HEK293 (cell line): ENCODE data around the gene DGKZ.

Experiments used
- CTCF ChIA-PET: fragments of 350-600 bp; formaldehyde crosslinking; extraction: SDS; loops from one replicate; lab custom pipeline; 2021; ENCODE audit warnings: antibody characterized with exemption; lab: Yijun Ruan, JAX
- POLR2A ChIA-PET: fragments of 300-600 bp; formaldehyde crosslinking; extraction: SDS; loops from one replicate; lab custom pipeline; 2020; ENCODE audit warnings: antibody characterized with exemption, inconsistent platforms; lab: Yijun Ruan, JAX
- H3K27ac ChIP-seq: fragments of 200-500 bp; sonication (Bioruptor generic); 2 replicates; pipeline ENCODE4 v1.5.1; 2014; ENCODE audit warnings: low read depth, low read length, control low read depth, inconsistent platforms; ENCODE audit errors: extremely low read depth
- H3K36me3 ChIP-seq, 2 experiments: fragments of 200-500 bp in 1 of 2; sonication (Bioruptor generic) in 1 of 2; 1 replicate in 1 of 2; 2 replicates in 1 of 2; pipeline ENCODE4 v1.5.1; 2014 to 2017; ENCODE audit warnings: inconsistent platforms in 2 of 2, low read length in 2 of 2; ENCODE audit not compliant: control insufficient read depth in 2 of 2, insufficient read depth in 1 of 2
- H3K4me1 ChIP-seq: fragments of 200-500 bp; sonication (Bioruptor generic); 2 replicates; pipeline ENCODE4 v1.5.1; 2014; ENCODE audit warnings: mild to moderate bottlenecking, low read length, inconsistent platforms; ENCODE audit not compliant: control insufficient read depth, insufficient read depth
- H3K4me3 ChIP-seq: 2 replicates; pipeline ENCODE4 v1.5.1; 2011; ENCODE audit warnings: low read depth, mild to moderate bottlenecking, control low read depth, low read length, moderate library complexity
- H3K9me3 ChIP-seq: fragments of 200-500 bp; sonication (Bioruptor generic); 2 replicates; pipeline ENCODE4 v1.5.1; 2014; ENCODE audit warnings: low read depth, low read length, inconsistent platforms; ENCODE audit not compliant: control insufficient read depth, insufficient read depth
- MZF1 ChIP-seq: fragments of 450-650 bp; formaldehyde crosslinking; IDR thresholded peaks from 2 replicates; pipeline ENCODE4 v1.5.1; 2017; ENCODE audit warnings: missing biosample characterization, missing genetic modification characterization, borderline replicate concordance
- PRDM2 ChIP-seq: fragments of 450-650 bp; formaldehyde crosslinking; IDR thresholded peaks from 2 replicates; pipeline ENCODE4 v1.5.1; 2016; ENCODE audit warnings: missing biosample characterization, missing genetic modification characterization, borderline replicate concordance
- SCRT2 ChIP-seq: fragments of 450-650 bp; formaldehyde crosslinking; IDR thresholded peaks from 2 replicates; pipeline ENCODE4 v1.5.1; 2016; ENCODE audit warnings: missing biosample characterization, missing genetic modification characterization
- SP7 ChIP-seq: fragments of 450-650 bp; formaldehyde crosslinking; IDR thresholded peaks from 2 replicates; pipeline ENCODE4 v1.5.1; 2016; ENCODE audit warnings: missing biosample characterization, missing genetic modification characterization
- WT1 ChIP-seq: fragments of 450-650 bp; formaldehyde crosslinking; IDR thresholded peaks from 2 replicates; pipeline ENCODE4 v1.5.1; 2016; ENCODE audit warnings: missing biosample characterization, missing genetic modification characterization
- YY2 ChIP-seq: fragments of 450-650 bp; formaldehyde crosslinking; IDR thresholded peaks from 2 replicates; pipeline ENCODE4 v1.5.1; 2016; ENCODE audit warnings: missing biosample characterization, missing genetic modification characterization
- ZNF155 ChIP-seq: fragments of 450-650 bp; formaldehyde crosslinking; IDR thresholded peaks from 2 replicates; pipeline ENCODE4 v1.5.1; 2016; ENCODE audit warnings: missing biosample characterization, missing genetic modification characterization
- ZNF274 ChIP-seq, 2 experiments: fragments of 200-500 bp in 1 of 2; fragments of 450-650 bp in 1 of 2; sonication (Bioruptor generic) in 1 of 2; formaldehyde crosslinking in 1 of 2; IDR thresholded peaks; 2 replicates each; pipeline versions ENCODE4 v1.5.1 to v1.6.1; 2014 to 2016; ENCODE audit warnings: borderline replicate concordance in 1 of 2, inconsistent platforms in 1 of 2, low read length in 1 of 2, missing biosample characterization in 1 of 2, missing genetic modification characterization in 1 of 2
- ZNF354C ChIP-seq: fragments of 450-650 bp; formaldehyde crosslinking; IDR thresholded peaks from 2 replicates; pipeline ENCODE4 v1.5.1; 2016; ENCODE audit warnings: missing biosample characterization, missing genetic modification characterization, low read depth, borderline replicate concordance
- ZNF37A ChIP-seq: fragments of 450-650 bp; IDR thresholded peaks from 2 replicates; pipeline ENCODE4 v1.5.1; 2018; ENCODE audit warnings: missing biosample characterization, missing genetic modification characterization
- ZNF426 ChIP-seq: fragments of 450-650 bp; formaldehyde crosslinking; IDR thresholded peaks from 2 replicates; pipeline ENCODE4 v1.5.1; 2017; ENCODE audit warnings: missing biosample characterization, missing genetic modification characterization, mild to moderate bottlenecking, inconsistent platforms, moderate library complexity
- ZNF548 ChIP-seq: fragments of 450-650 bp; formaldehyde crosslinking; IDR thresholded peaks from 2 replicates; pipeline ENCODE4 v1.5.1; 2016; ENCODE audit warnings: missing biosample characterization, missing genetic modification characterization
- ZNF701 ChIP-seq: fragments of 450-650 bp; formaldehyde crosslinking; IDR thresholded peaks from 2 replicates; pipeline ENCODE4 v1.5.1; 2016; ENCODE audit warnings: missing biosample characterization, missing genetic modification characterization
- ZNF76 ChIP-seq: fragments of 450-650 bp; formaldehyde crosslinking; IDR thresholded peaks from 2 replicates; pipeline ENCODE4; 2016; ENCODE audit warnings: low read depth, missing biosample characterization, missing genetic modification characterization, borderline replicate concordance
- ZNF768 ChIP-seq: fragments of 450-650 bp; formaldehyde crosslinking; IDR thresholded peaks from 2 replicates; pipeline ENCODE4 v1.5.1; 2018; ENCODE audit warnings: missing biosample characterization, mild to moderate bottlenecking, missing genetic modification characterization
- ZNF791 ChIP-seq: fragments of 450-650 bp; formaldehyde crosslinking; IDR thresholded peaks from 2 replicates; pipeline ENCODE4 v1.5.1; 2016; ENCODE audit warnings: missing biosample characterization, missing genetic modification characterization
- ZNF830 ChIP-seq: fragments of 450-650 bp; IDR thresholded peaks from 2 replicates; pipeline ENCODE4 v1.5.0; 2018; ENCODE audit warnings: missing biosample characterization, missing genetic modification characterization, low read depth, mild to moderate bottlenecking, moderate library complexity
- TF ChIP-seq, protein P1 (sequence below): fragments of 450-650 bp; formaldehyde crosslinking; IDR thresholded peaks from 2 replicates; pipeline ENCODE4 v1.5.1; 2017; ENCODE audit warnings: missing biosample characterization, missing genetic modification characterization
- TF ChIP-seq, protein P2 (sequence below): fragments of 450-650 bp; formaldehyde crosslinking; IDR thresholded peaks from 2 replicates; pipeline ENCODE4 v1.5.1; 2016; ENCODE audit warnings: missing biosample characterization, missing genetic modification characterization

DGKZ gene

DNA sequence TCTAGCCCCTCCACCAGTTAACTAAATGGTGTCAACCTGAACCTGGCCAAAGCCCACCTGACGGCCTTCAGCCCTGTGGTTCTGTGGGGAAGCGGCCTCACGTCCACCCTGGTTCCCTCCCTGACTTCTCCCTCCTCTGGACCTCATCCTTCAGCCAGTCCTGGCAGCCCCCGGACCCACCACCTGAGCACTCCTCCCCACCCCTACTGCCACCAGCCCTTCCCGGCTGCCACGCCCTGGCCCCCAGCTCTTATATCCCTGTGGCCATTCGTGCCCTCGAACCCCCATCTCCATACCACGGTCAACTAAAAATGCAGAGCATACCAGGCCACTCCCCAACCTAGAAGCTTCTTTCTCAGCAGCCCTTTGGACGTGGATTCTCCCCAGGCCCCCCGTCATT lies 30.0 kb downstream of the DGKZ start:
- Histone ChIP-seq H3K4me1 (no peaks in the 10 kb centered on the region), H3K9me3 (no peaks in the 10 kb centered on the region), H3K36me3 (peaks cover 0 to 56% of the 10 kb centered on the region in 2 experiments; a peak in 1 of 3 replicates), H3K27ac (no peak overlapping the region), H3K4me3 (no peak overlapping the region)
- ChIA-PET POLR2A (no interaction called here), CTCF (interaction anchor here (0.6 to 4.0 kb wide), 9 partner anchors 9 to 448 kb away, joined by 3 to 18 read pairs (median 4); partner anchors contain the start of gene DGKZ)
- TF ChIP-seq YY2 (no peak), ZNF274 (IDR thresholded peaks at IDR 0.05; ENCODE audit: low read length) (no peak), ZNF274 (tag by site-specific recombination; IDR thresholded peaks at IDR 0.05; ENCODE audit: borderline replicate concordance) (no peak), ZNF354C (tag by site-specific recombination) (no peak), ZNF548 (tag by site-specific recombination) (no peak), ZNF37A (tag by site-specific recombination) (no peak), WT1 (tag by site-specific recombination) (no peak), SCRT2 (tag by site-specific recombination) (no peak), MZF1 (tag by site-specific recombination) (no peak), ZNF76 (tag by site-specific recombination) (no peak), ZNF830 (no peak), ZNF426 (tag by site-specific recombination) (no peak), ZNF791 (no peak), PRDM2 (tag by site-specific recombination) (no peak)
- TF ChIP-seq, protein P1, sequence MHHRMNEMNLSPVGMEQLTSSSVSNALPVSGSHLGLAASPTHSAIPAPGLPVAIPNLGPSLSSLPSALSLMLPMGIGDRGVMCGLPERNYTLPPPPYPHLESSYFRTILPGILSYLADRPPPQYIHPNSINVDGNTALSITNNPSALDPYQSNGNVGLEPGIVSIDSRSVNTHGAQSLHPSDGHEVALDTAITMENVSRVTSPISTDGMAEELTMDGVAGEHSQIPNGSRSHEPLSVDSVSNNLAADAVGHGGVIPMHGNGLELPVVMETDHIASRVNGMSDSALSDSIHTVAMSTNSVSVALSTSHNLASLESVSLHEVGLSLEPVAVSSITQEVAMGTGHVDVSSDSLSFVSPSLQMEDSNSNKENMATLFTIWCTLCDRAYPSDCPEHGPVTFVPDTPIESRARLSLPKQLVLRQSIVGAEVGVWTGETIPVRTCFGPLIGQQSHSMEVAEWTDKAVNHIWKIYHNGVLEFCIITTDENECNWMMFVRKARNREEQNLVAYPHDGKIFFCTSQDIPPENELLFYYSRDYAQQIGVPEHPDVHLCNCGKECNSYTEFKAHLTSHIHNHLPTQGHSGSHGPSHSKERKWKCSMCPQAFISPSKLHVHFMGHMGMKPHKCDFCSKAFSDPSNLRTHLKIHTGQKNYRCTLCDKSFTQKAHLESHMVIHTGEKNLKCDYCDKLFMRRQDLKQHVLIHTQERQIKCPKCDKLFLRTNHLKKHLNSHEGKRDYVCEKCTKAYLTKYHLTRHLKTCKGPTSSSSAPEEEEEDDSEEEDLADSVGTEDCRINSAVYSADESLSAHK = no peak
- TF ChIP-seq, protein P2, sequence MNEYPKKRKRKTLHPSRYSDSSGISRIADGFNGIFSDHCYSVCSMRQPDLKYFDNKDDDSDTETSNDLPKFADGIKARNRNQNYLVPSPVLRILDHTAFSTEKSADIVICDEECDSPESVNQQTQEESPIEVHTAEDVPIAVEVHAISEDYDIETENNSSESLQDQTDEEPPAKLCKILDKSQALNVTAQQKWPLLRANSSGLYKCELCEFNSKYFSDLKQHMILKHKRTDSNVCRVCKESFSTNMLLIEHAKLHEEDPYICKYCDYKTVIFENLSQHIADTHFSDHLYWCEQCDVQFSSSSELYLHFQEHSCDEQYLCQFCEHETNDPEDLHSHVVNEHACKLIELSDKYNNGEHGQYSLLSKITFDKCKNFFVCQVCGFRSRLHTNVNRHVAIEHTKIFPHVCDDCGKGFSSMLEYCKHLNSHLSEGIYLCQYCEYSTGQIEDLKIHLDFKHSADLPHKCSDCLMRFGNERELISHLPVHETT (tag by site-specific recombination) = no peak

DNA sequence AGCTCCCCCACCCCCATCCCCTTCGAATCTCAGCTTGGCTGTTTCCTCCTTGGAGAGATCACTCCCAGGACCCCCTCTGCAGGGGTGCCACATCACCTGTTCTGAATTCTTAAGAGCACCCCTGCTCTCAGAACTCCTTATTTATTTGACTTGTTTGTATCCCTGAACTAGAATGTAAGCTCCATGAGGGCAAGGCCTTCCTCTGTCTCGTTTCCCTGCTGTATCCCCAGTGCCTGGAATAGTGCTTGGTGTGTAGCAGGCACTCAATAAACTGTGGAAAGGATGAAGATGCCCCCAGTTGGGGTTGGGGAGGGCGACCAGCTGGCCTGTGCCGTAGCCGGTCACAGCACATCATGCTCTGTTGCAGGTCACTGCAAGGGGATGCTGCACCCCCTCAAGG lies 30.6 kb downstream of the DGKZ start:
- Histone ChIP-seq H3K36me3 (peaks cover 0 to 52% of the 10 kb centered on the region in 2 experiments; a peak in 1 of 3 replicates), H3K4me1 (no peaks in the 10 kb centered on the region), H3K9me3 (no peaks in the 10 kb centered on the region), H3K4me3 (no peak overlapping the region), H3K27ac (no peak overlapping the region)
- POLR2A ChIA-PET = interaction anchor here (1.0 to 1.4 kb wide), 2 partner anchors 14 to 21 kb away, joined by 4 read pairs; no protein-coding TSS in a partner anchor
- CTCF ChIA-PET = interaction anchor here (0.6 to 4.0 kb wide), 11 partner anchors 9 to 447 kb away, joined by 3 to 18 read pairs (median 4); partner anchors contain the start of gene DGKZ
- no peak for TF ChIP-seq ZNF701
- TF ChIP-seq ZNF768 (tag by site-specific recombination) = no peak
- TF ChIP-seq, protein P1 = no peak
- no peak for TF ChIP-seq ZNF155 (tag by site-specific recombination)
- TF ChIP-seq SP7 = no peak
